ENCODE measurements around the gene DGKG. TPM values are rescaled to one million over a fixed set of nuclear protein-coding genes. Genes with fewer than 3 reads are reported as not detected.

Gene DGKG
- total and polyA plus RNA-seq, 4 donors = 0.84 to 7.8 (median 1.7) TPM

GRCh38 chr3:186171521-186171920 is 190.5 kb downstream of the DGKG start:
- H3K4me1 ChIP-seq (ENCODE audit: control insufficient read depth in 4 of 4, insufficient read depth in 4 of 4, low read length in 3 of 4) = no peaks in the 10 kb centered on the region
- no peak overlapping the region for H3K4me3 ChIP-seq (ENCODE audit: low read depth in 1 of 3, low read length in 3 of 3)
- no peaks in the 10 kb centered on the region for H3K27me3 ChIP-seq (ENCODE audit: control insufficient read depth in 4 of 4, insufficient read depth in 4 of 4, low read length in 3 of 4)
- TF ChIP-seq ATF3 (IDR thresholded peaks at IDR 0.05) (no peak), EGR1 (IDR thresholded peaks at IDR 0.05; ENCODE audit: low read depth in 2 of 2) (no peak), CTCF (IDR thresholded peaks at IDR 0.05; ENCODE audit: low read depth, low read length, missing input control) (no peak)
- H3K9me3 ChIP-seq (ENCODE audit: control insufficient read depth in 4 of 4, low read length in 3 of 4) = no peaks in the 10 kb centered on the region
- H3K27ac ChIP-seq (ENCODE audit: low read depth in 1 of 2, low read length in 2 of 2) = no peak overlapping the region
- H3K36me3 ChIP-seq (ENCODE audit: control insufficient read depth in 4 of 4, insufficient read depth in 3 of 4, low read depth in 1 of 4, low read length in 3 of 4) = no peaks in the 10 kb centered on the region
- no peak for DNase-seq (ENCODE audit: low spot score)
- 95% methylated on average over 2 of the region's 2 CpGs for WGBS
- H3K9ac ChIP-seq (ENCODE audit: low read depth in 1 of 2, low read length in 2 of 2) = no peak overlapping the region

GRCh38 chr3:186170516-186170915 is 191.5 kb downstream of the DGKG start:
- Histone ChIP-seq H3K9ac (ENCODE audit: low read depth in 1 of 2, low read length in 2 of 2) (no peak overlapping the region), H3K36me3 (ENCODE audit: control insufficient read depth in 4 of 4, insufficient read depth in 3 of 4, low read depth in 1 of 4, low read length in 3 of 4) (no peaks in the 10 kb centered on the region), H3K9me3 (ENCODE audit: control insufficient read depth in 4 of 4, low read length in 3 of 4) (no peaks in the 10 kb centered on the region), H3K27ac (ENCODE audit: low read depth in 1 of 2, low read length in 2 of 2) (no peak overlapping the region), H3K27me3 (ENCODE audit: control insufficient read depth in 4 of 4, insufficient read depth in 4 of 4, low read length in 3 of 4) (no peaks in the 10 kb centered on the region), H3K4me1 (ENCODE audit: control insufficient read depth in 4 of 4, insufficient read depth in 4 of 4, low read length in 3 of 4) (no peaks in the 10 kb centered on the region), H3K4me3 (ENCODE audit: low read depth in 1 of 3, low read length in 3 of 3) (no peak overlapping the region)
- DNase-seq (ENCODE audit: low spot score) = no peak
- WGBS = 57% methylated on average over 2 of the region's 2 CpGs
- TF ChIP-seq RAD21 (IDR thresholded peaks at IDR 0.05) = no peak
- no peak for TF ChIP-seq NR2F2 (IDR thresholded peaks at IDR 0.05)
- TF ChIP-seq SP1 (IDR thresholded peaks at IDR 0.05) = no peak
- TF ChIP-seq JUND (IDR thresholded peaks at IDR 0.05) = no peak
- TF ChIP-seq GABPA (IDR thresholded peaks at IDR 0.05 in 1 of 2, conservative IDR thresholded peaks at IDR 0.05 in 1 of 2) = no peak
- no peak for TF ChIP-seq EGR1 (IDR thresholded peaks at IDR 0.05; ENCODE audit: low read depth in 2 of 2)
- no peak for TF ChIP-seq REST (IDR thresholded peaks at IDR 0.05)
- no peak for TF ChIP-seq ATF3 (IDR thresholded peaks at IDR 0.05)
- TF ChIP-seq CTCF (IDR thresholded peaks at IDR 0.05; ENCODE audit: low read depth, low read length, missing input control) = no peak

Measured in liver (tissue), 9 donors.